HG03442 (cell line): ENCODE measurements around the gene VMO1.

Experiments used
- ATAC-seq: cut with Tn5 transposase; IDR thresholded peaks from one replicate; pipeline ENCODE4 v1.9.1; 2021; ENCODE audit warnings: mild to moderate bottlenecking, moderate library complexity; ENCODE audit not compliant: unreplicated experiment

VMO1 gene

GRCh38 chr17:4800462-4801196 is 14.5 kb upstream of the VMO1 start:
- no peak for ATAC-seq

DNA sequence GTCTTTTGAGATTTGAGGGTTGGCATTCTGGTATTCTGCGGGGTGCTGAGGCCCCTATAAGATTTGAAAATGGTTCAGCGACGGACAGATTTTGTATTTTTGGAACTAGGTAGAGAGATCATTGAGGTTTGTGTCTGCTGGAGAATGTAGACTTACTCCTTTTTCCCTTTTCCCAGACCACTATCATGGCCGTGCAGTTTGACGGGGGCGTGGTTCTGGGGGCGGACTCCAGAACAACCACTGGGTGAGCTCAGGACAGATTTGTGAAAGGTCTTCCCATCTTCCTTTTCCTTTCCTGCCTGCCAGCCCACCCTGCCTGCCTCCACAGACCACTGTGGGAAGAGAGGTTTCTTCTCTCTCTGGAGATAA is 10.4 kb upstream of the VMO1 start:
- ATAC-seq, result no peak

DNA sequence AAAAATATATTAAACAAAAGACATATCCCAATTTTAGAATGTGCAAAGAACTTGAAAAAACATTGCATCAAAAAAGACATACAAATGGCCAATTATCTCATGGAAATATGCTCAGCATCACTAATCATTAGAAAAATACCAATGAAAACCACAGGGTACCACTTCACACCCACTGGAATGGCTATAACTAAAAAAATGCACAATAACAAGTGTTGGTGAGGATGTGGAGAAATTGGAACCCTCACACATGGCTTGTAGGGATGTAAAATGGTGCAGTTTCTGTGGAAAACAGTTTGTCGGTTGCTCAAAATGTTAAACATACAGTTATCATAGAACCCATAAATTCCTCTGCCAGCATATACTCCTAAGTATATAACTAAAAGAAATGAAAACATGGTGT is 9.0 kb upstream of the VMO1 start:
- no peak for ATAC-seq

DNA sequence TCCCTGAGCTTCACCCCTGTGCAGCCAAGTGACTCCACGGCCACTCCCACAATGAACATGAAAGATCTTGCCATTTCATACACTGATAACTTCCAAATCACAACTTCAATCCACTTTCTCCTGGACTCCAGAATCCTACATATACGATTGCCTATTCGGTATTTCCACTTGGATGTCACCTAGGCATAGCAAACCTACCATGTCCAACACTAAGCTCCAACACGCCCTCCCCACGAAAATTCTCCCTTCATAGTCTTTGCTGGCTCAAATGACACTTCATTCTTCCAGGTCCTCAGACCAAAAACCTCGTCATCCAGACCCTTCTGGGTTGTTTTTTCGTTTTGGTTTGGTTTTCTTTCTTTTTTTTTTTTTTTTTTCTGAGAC is 4.5 kb upstream of the VMO1 start:
- ATAC-seq, result no peak

GRCh38 chr17:4789951-4790704 is 4.0 kb upstream of the VMO1 start:
- ATAC-seq, result peak; percentile 84

DNA sequence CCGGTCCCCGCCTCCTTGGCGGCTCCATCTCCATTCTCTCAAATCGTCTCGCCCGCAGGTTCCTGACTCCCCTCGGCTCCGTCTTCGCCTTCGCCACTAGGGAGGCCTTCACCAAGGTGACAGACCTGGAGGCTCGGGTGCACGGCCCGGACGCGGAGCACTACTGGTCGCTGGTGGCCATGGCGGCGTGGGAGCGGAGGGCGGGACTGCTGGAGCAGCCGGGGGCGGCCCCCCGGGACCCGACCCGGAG is 3.5 kb upstream of the VMO1 start:
- no peak for ATAC-seq

DNA sequence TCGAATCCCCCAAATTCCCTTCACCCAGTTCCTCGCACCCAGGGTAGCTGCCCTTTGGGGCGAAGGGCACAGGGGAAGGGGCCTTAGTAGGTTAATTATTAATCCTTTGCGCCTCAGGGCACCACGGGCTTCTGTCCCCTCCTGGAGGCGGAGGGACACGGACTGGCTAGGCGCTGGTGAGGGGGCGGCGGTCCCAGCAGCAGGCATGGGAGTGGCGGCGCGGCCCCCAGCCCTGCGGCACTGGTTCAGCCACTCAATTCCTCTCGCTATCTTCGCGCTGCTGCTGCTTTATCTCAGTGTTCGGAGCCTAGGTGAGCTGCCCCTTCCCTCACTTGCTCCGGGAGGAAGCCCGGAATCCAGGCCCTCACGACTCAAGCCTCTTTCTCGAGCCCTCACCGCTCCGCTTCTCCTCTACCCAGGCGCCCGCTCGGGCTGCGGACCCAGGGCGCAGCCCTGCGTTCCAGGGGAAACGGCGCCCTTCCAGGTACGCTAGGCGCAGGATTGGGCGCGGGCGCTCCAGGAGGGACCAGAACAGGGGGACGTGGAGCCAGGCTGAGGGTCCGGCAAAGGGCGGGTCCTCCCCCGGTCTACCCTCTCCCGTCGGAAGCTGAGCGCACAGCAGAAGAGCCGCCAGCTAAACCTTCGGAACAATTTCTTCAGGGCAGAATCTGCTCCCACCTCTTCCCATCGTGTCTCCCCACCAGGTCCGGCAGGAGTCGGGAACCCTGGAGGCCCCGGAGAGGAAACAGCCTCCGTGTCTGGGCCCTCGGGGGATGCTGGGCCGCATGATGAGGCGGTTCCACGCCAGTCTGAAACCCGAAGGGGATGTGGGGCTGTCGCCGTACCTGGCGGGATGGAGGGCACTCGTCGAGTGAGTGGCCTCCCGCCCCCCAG is 2.9 kb upstream of the VMO1 start, which contains the start of gene GLTPD2:
Gene GLTPD2, plus strand, starts transcription at position 158 of the 894 bp plus-strand sequence. Its CDS starts 48 bp downstream, at position 206.
- no peak for ATAC-seq

DNA sequence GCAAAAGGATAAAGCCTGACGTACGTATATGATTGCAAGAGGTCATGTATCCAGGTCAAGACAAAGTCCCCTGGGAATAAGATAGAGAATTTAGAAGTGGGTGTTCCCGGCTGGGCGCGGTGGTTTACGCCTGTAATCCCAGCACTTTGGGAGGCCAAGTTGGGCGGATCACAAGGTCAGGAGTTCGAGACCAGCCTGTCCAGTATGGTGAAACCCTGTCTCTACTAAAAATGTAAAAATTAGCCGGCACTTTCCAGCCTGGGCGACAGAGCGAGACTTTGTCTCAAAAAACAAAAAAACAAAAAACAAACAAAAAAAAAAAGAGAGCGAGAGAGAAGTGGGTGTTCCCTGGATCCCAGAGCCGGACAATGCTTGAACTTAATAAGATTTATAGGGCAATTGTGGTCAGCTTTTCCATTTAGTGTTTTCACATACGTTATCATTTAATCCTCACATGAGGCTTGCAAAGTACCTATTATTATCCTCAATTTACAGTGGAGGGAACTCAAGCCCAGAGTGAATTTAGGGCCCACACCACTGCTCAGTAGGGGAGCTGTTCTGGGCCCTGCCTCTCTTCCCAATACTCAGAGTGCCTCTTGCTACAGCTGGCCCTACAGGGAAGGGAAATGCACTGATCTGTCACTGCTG is 2.1 kb upstream of the VMO1 start:
- ATAC-seq, result no peak

DNA sequence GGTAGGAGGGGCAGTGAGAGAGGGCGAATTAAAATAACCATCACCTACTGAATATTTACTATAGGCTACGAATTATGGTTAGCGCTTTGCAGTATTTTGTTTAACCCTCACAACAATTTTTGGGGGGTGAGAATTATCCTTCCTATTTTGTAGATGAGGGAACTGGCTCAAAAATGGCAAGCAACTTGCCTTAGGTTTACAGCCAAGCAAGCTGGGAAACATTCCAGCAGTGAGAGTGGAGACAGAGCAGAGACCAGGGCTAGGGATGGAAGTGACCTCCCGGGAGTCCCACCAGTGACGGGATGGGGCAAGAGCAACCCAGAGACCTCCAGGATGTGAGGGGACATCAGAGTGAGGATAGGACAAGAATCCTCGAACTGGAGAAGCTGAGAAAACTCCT is 352 bp upstream of the VMO1 start:
- no peak for ATAC-seq

DNA sequence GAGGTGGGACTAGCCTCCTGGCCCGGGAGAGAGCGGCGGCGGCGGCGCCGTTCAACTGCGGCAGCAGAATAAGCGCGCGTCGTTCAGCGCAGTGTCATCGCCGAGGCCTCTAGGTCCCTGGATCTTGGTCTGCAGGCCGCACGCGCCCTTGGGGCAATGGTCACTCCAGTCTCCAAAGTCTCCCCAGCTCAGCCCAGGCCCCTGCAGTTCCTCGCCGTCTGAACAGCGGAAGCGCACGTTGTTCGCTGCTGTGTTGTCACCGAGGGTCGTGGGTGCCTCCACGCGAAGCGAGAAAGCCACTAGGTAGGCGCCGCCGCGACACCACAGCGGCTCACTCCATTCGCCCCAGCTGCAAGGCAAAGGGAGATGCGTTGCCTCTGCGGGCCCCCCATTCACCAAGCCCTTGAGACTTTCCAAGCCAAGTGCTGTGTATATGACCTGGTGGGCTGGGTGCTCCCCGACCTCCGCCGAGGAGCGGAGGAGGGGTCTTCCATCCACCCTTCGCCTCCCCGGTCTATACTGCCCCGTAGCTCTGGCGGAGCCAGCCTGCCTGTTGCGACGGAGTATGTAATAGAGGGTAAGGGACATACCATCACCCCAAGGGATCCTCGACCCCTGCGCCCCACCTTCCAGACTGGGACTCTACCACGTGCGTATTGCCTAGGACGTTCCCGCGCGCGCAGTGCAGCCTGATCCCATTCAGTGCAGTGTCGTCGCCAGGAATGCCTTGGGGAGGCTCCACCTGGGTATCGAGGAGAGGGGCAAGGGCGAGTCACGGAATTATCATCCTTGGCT is 656 bp downstream of the VMO1 start:
- no peak for ATAC-seq

- ATAC-seq, result no peak
Observed at GRCh38 chr17:4782652-4783051, 3.5 kb downstream of the VMO1 start.

GRCh38 chr17:4780325-4780955 is 5.7 kb downstream of the VMO1 start:
- no peak for ATAC-seq

- ATAC-seq, result no peak
Observed at GRCh38 chr17:4777969-4778760, 8.0 kb downstream of the VMO1 start.

DNA sequence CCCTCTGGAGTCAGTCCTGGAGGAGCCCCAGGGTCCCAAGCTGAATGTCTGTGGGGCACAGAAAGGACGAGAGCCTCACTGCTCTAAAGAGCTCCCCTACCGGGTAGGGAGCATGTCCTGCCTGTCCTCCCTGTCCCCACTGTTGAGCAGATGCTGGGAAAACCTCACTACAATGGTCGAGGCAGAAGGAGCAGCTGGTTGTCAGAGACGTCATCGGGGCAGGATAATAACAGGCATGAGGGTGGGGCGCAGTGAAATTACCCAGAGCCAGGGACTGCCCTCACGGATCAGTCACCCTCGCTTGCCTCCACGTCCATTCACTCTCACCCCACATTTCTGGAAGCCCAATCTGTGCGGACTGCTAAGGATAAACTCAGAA is 13.9 kb downstream of the VMO1 start:
- ATAC-seq, result no peak

- ATAC-seq, result no peak
Observed at GRCh38 chr17:4771519-4772234, 14.5 kb downstream of the VMO1 start, which contains the start of gene TM4SF5. Gene TM4SF5, plus strand, starts transcription at chr17:4771886. Its CDS starts 37 bp downstream, at chr17:4771923.

GRCh38 chr17:4769628-4770027 is 16.5 kb downstream of the VMO1 start:
- no peak for ATAC-seq

- ATAC-seq, result no peak
Observed at GRCh38 chr17:4768298-4768697, 17.9 kb downstream of the VMO1 start.

DNA sequence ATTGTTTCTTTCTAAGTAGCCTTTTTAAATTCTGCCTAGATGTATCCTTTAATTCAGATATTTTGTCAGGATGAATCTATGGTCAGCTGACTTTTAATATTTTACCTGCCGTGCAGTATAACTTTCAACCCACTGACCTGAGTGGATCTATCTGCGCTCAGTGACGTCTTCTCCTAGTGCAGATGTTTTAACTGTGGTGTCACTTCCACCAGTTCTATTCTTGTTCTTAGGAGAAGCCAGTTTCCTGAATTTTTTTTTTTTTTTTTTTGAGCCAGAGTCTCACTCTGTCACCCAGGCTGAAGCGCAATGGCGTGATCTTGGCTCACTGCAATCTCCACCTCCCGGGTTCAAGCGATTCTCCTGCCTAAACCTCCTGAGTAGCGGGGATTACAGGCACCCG is 19.4 kb downstream of the VMO1 start:
- ATAC-seq, result no peak

DNA sequence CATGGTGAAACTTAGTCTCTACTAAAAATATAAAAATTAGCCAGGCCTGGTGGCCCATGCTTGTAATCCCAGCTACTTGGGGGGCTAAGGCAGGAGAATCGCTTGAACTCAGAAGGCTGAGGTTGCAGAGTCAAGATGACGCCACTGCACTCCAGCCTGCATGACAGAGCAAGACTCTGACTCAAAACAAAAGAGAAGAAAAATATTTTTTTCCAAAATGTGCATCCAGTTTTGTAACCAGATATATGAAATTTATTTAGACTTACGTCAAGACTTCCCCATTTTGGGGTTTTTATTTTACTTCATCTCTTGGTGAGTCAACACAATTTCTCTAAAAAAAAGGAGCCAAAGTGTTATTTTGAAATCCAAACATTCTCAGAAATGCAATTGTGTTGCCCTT is 20.0 kb downstream of the VMO1 start:
- no peak for ATAC-seq
